Measurements from ENCODE around the gene RPS3. TPM values are rescaled to one million over a fixed set of nuclear protein-coding genes. Genes with fewer than 3 reads are reported as not detected.
A peak's percentile ranks its signal among the peaks of the same experiment; 100 is the strongest.

The RPS3 gene
- total and polyA plus RNA-seq, 2 donors: 3,302 to 4,078 TPM

DNA sequence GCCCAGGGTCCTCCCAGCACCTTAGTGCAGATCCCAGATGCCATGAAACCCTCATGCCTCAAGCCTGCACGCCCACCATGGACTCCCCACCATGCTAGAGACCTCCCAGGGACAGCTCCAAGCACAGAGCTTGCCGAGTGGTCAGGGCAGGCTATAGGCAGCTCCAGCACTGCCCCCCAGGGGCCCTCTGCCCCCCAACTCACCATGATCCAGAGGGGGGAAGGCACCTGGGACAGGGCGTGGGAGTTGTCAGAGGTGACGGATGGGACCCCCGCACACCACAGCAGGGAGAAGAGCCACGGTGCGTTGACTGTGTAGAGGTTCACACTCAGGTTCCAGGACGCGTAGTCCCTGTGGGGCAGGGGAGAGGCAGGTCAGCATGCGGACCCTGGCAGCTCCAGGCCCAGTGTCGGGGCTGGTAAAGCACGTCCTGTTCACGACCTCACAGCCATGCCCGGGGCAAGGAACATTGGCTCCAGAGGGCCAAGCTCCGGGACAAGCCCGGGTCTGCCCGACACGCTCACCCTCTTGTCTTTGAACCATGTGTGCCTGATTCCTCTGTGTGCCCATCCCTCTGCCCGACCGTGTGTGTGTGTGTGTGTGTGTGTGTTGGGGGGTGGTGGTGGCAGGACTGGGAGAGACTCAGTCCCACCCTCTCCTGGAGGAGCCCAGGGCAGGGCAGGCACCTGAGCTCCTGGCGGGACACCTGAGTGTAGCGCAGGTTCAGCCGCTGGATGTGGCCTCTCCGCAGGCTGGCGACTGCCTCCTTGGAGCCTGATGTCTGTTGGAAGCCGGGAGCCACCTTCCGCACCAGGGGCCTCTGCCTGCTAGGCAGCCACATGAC, 41.9 kb downstream of the RPS3 start:
- Histone ChIP-seq H3K9me3 (ENCODE audit: control insufficient read depth in 2 of 2, insufficient read depth in 1 of 2, low read length in 1 of 2) (no peaks in the 10 kb centered on the region), H3K27ac (ENCODE audit: low read depth in 1 of 2, low read length in 1 of 2) (no peak overlapping the region), H3K27me3 (ENCODE audit: control insufficient read depth in 2 of 2, insufficient read depth in 1 of 2, low read length in 1 of 2) (no peaks in the 10 kb centered on the region), H3K4me3 (ENCODE audit: low read length in 2 of 2) (no peak overlapping the region), H3K4me1 (ENCODE audit: control insufficient read depth in 2 of 2, insufficient read depth in 2 of 2, low read length in 2 of 2) (no peaks in the 10 kb centered on the region), H3K36me3 (ENCODE audit: control insufficient read depth in 2 of 2, insufficient read depth in 2 of 2, low read length in 1 of 2) (no peaks in the 10 kb centered on the region)
- no peak for DNase-seq (ENCODE audit: low read depth in 6 of 9, low spot score in 9 of 9)
- WGBS: 94% methylated on average over 27 of the region's 27 CpGs

DNA sequence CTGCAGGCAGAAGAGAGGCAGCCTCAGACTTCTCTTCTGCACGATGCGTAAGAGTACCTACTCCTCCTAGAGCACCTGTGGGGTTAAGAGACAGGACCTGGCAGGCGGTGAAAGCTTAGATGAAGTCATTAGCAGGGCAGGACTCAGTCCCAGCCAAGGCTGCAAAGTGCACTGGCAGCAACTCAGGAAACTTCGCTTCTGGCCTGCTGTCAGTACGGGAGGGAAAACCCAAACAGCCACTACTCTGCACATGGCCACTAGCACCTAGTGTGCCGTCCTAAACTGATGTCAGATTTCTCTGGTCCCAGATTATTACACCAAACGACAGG, 42.5 kb downstream of the RPS3 start:
- no peaks in the 10 kb centered on the region for H3K4me1 ChIP-seq (ENCODE audit: control insufficient read depth in 2 of 2, insufficient read depth in 2 of 2, low read length in 2 of 2)
- H3K4me3 ChIP-seq (ENCODE audit: low read length in 2 of 2): no peak overlapping the region
- H3K9me3 ChIP-seq (ENCODE audit: control insufficient read depth in 2 of 2, insufficient read depth in 1 of 2, low read length in 1 of 2): no peaks in the 10 kb centered on the region
- no peaks in the 10 kb centered on the region for H3K27me3 ChIP-seq (ENCODE audit: control insufficient read depth in 2 of 2, insufficient read depth in 1 of 2, low read length in 1 of 2)
- no peak for DNase-seq (ENCODE audit: low read depth in 6 of 9, low spot score in 9 of 9)
- H3K27ac ChIP-seq (ENCODE audit: low read depth in 1 of 2, low read length in 1 of 2): no peak overlapping the region
- no peaks in the 10 kb centered on the region for H3K36me3 ChIP-seq (ENCODE audit: control insufficient read depth in 2 of 2, insufficient read depth in 2 of 2, low read length in 1 of 2)
- 93% methylated on average over 7 of the region's 7 CpGs for WGBS

DNA sequence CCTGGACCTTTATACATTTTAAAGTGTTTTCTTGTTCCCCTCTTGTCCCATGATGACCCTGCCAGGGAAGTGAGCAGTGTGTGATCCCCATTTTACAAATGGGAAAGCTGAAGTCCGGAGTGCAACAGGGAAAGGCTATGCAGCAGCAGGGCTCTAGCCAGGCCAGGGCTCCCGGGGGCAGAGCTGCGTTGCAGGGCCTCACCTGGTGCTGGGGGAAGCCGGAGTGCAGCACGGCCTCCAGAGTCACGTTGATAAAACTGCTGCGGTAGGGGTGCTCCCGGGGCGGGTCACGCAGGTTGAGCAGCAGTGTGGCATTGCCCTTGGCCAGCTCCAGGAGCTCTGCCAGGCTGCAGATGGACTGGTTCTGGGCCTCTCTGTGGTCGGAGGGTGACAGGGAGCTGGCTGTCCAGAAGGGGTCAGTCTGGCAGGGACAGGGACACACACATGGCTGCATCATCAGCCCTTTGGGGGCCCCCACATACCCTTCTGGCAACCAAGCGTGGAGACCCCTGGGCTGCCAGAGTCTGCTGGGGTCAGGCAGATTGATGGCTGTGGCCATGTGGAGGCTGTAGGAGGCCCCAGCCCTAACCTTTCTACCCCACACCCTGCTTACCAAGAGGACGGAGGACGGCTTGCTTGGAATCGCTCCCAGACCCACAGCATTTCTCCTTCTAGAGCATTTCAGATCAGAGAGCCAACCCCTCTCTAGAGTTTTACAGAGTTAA, 43.0 kb downstream of the RPS3 start:
- WGBS: 96% methylated on average over 15 of the region's 15 CpGs
- no peaks in the 10 kb centered on the region for H3K9me3 ChIP-seq (ENCODE audit: control insufficient read depth in 2 of 2, insufficient read depth in 1 of 2, low read length in 1 of 2)
- H3K27ac ChIP-seq (ENCODE audit: low read depth in 1 of 2, low read length in 1 of 2): no peak overlapping the region
- no peaks in the 10 kb centered on the region for H3K36me3 ChIP-seq (ENCODE audit: control insufficient read depth in 2 of 2, insufficient read depth in 2 of 2, low read length in 1 of 2)
- no peak overlapping the region for H3K4me3 ChIP-seq (ENCODE audit: low read length in 2 of 2)
- no peaks in the 10 kb centered on the region for H3K27me3 ChIP-seq (ENCODE audit: control insufficient read depth in 2 of 2, insufficient read depth in 1 of 2, low read length in 1 of 2)
- DNase-seq (ENCODE audit: low read depth in 6 of 9, low spot score in 9 of 9): no peak
- H3K4me1 ChIP-seq (ENCODE audit: control insufficient read depth in 2 of 2, insufficient read depth in 2 of 2, low read length in 2 of 2): no peaks in the 10 kb centered on the region

DNA sequence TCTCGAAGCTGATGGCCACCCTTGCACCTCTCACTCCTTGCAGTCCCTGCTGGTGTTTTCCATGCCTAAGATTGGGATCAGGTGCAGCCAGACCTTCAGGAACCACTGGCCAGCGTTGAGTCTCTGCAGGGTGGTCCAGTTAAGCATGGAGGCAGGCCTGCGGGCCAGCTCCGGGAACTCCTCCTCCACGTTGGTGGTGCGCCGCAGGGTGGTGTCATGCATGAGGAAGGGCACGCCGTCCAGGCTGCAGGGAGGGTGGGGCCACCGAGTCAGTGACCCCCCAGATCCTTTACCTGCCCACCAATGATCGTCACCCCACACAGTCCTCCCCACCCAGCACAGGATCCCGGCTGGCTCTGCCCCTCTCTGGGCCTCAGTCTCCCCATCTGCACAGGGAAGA, 43.7 kb downstream of the RPS3 start:
- H3K4me1 ChIP-seq (ENCODE audit: control insufficient read depth in 2 of 2, insufficient read depth in 2 of 2, low read length in 2 of 2): no peaks in the 10 kb centered on the region
- no peak overlapping the region for H3K4me3 ChIP-seq (ENCODE audit: low read length in 2 of 2)
- H3K27me3 ChIP-seq (ENCODE audit: control insufficient read depth in 2 of 2, insufficient read depth in 1 of 2, low read length in 1 of 2): no peaks in the 10 kb centered on the region
- no peak for DNase-seq (ENCODE audit: low read depth in 6 of 9, low spot score in 9 of 9)
- H3K27ac ChIP-seq (ENCODE audit: low read depth in 1 of 2, low read length in 1 of 2): no peak overlapping the region
- H3K9me3 ChIP-seq (ENCODE audit: control insufficient read depth in 2 of 2, insufficient read depth in 1 of 2, low read length in 1 of 2): no peaks in the 10 kb centered on the region
- no peaks in the 10 kb centered on the region for H3K36me3 ChIP-seq (ENCODE audit: control insufficient read depth in 2 of 2, insufficient read depth in 2 of 2, low read length in 1 of 2)
- WGBS: 94% methylated on average over 12 of the region's 12 CpGs

DNA sequence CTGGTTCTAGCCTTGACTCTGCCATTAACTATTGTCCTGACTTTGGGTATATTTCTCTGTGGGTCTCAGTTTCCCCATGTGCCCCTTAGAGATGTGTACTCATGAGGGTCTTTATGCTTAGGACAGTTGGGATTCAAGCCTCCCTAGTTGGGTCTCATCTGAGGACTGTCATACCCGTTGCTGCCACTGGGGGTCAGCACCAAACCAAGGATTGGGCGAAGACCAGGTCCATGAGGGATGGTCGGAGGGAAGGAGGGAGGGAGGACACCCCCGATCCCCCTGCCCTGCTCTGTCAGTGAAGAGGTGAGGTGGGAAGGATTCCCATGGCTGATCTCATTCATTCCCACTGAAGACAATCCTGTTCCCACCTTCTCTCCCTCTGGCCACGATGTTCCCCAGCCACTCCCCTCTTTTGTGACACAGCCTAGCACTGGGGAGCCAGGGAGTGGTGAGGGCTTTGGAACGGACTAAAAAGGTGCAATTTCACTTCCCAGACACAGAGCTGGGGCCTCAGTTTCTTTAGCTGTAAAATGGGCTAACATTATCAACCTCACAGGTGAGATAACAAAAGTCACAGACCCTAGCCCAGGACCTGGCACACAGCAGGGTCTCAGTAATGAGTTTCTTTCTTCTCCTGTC, 46.1 kb downstream of the RPS3 start:
- Histone ChIP-seq H3K4me1 (ENCODE audit: control insufficient read depth in 2 of 2, insufficient read depth in 2 of 2, low read length in 2 of 2) (no peaks in the 10 kb centered on the region), H3K27me3 (ENCODE audit: control insufficient read depth in 2 of 2, insufficient read depth in 1 of 2, low read length in 1 of 2) (no peaks in the 10 kb centered on the region), H3K9me3 (ENCODE audit: control insufficient read depth in 2 of 2, insufficient read depth in 1 of 2, low read length in 1 of 2) (no peaks in the 10 kb centered on the region), H3K27ac (ENCODE audit: low read depth in 1 of 2, low read length in 1 of 2) (no peak overlapping the region), H3K36me3 (ENCODE audit: control insufficient read depth in 2 of 2, insufficient read depth in 2 of 2, low read length in 1 of 2) (no peaks in the 10 kb centered on the region), H3K4me3 (ENCODE audit: low read length in 2 of 2) (no peak overlapping the region)
- DNase-seq (ENCODE audit: low read depth in 6 of 9, low spot score in 9 of 9): peak in 6 of 9 donors; percentile 36 to 74 (median 60)
- WGBS: 28% methylated on average over 6 of the region's 6 CpGs

DNA sequence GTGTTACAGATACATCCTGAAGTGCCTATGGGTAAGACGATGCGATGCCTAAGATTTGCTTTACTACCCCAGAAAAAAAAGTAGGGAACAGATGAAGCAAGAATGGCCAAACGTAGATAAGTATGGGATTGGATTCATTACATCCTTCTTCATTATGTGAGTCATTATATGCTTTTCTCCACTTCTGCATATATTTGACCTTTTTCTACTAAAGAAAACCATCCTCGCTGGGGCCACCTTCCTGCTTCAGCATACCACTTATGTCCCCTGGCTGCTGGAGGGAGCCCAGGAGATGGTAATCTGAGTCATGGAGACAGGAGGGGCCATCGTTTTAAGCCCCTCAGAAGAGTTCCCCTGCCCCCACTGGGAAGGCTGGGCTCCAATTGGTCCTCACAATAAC, 48.1 kb downstream of the RPS3 start:
- H3K4me1 ChIP-seq (ENCODE audit: control insufficient read depth in 2 of 2, insufficient read depth in 2 of 2, low read length in 2 of 2): no peaks in the 10 kb centered on the region
- H3K4me3 ChIP-seq (ENCODE audit: low read length in 2 of 2): no peak overlapping the region
- 87% methylated on average over 5 of the region's 5 CpGs for WGBS
- no peak for DNase-seq (ENCODE audit: low read depth in 6 of 9, low spot score in 9 of 9)
- no peaks in the 10 kb centered on the region for H3K27me3 ChIP-seq (ENCODE audit: control insufficient read depth in 2 of 2, insufficient read depth in 1 of 2, low read length in 1 of 2)
- peaks cover 0 to 4% of the 10 kb centered on the region in 2 donors for H3K9me3 ChIP-seq (ENCODE audit: control insufficient read depth in 2 of 2, insufficient read depth in 1 of 2, low read length in 1 of 2)
- no peak overlapping the region for H3K27ac ChIP-seq (ENCODE audit: low read depth in 1 of 2, low read length in 1 of 2)
- no peaks in the 10 kb centered on the region for H3K36me3 ChIP-seq (ENCODE audit: control insufficient read depth in 2 of 2, insufficient read depth in 2 of 2, low read length in 1 of 2)

DNA sequence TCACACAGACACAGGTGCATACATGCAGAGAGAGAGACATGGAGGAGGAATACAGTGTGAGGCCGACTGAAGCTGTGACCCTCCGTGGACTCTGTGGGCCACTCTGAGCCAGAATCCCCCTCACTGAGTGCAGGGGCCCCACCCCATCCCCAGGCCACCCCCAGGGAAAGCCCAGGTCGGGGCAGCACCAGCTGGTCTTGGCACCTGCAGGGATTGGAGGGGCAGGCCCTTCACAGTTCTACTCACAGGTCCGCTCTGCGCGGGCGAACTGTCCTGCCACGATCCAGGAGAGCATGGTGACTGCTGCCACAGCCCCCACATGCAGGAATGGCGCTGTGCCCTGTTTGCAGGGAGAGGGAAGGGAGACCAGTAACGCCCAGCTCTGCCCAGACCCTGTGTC, 50.0 kb downstream of the RPS3 start:
- DNase-seq (ENCODE audit: low read depth in 6 of 9, low spot score in 9 of 9): no peak
- no peak overlapping the region for H3K27ac ChIP-seq (ENCODE audit: low read depth in 1 of 2, low read length in 1 of 2)
- no peaks in the 10 kb centered on the region for H3K27me3 ChIP-seq (ENCODE audit: control insufficient read depth in 2 of 2, insufficient read depth in 1 of 2, low read length in 1 of 2)
- 96% methylated on average over 10 of the region's 10 CpGs for WGBS
- H3K9me3 ChIP-seq (ENCODE audit: control insufficient read depth in 2 of 2, insufficient read depth in 1 of 2, low read length in 1 of 2): peaks cover 0 to 4% of the 10 kb centered on the region in 2 donors
- H3K36me3 ChIP-seq (ENCODE audit: control insufficient read depth in 2 of 2, insufficient read depth in 2 of 2, low read length in 1 of 2): no peaks in the 10 kb centered on the region
- H3K4me3 ChIP-seq (ENCODE audit: low read length in 2 of 2): no peak overlapping the region
- no peaks in the 10 kb centered on the region for H3K4me1 ChIP-seq (ENCODE audit: control insufficient read depth in 2 of 2, insufficient read depth in 2 of 2, low read length in 2 of 2)

DNA sequence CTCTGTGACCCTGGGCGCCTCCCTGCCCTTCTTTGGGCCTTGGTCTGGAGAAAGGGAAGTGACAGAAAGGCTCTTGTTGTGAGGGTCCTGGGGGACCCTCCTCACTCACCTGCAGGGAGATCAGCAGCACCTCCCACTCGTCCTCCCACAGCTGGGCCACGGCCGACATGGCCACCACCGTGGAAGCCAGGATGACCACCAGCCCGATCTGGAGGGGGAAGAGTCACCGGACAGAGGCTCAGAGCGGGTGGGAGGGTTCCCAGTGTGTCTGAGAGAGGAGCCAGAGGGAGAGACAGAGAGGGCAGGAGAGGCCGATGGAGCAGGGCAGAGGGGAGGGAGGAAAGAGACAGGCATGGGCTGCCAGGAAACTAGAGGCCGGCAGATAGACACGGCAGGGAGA, 50.5 kb downstream of the RPS3 start:
- H3K27ac ChIP-seq (ENCODE audit: low read depth in 1 of 2, low read length in 1 of 2): no peak overlapping the region
- H3K27me3 ChIP-seq (ENCODE audit: control insufficient read depth in 2 of 2, insufficient read depth in 1 of 2, low read length in 1 of 2): no peaks in the 10 kb centered on the region
- peaks cover 0 to 4% of the 10 kb centered on the region in 2 donors for H3K9me3 ChIP-seq (ENCODE audit: control insufficient read depth in 2 of 2, insufficient read depth in 1 of 2, low read length in 1 of 2)
- 96% methylated on average over 11 of the region's 11 CpGs for WGBS
- DNase-seq (ENCODE audit: low read depth in 6 of 9, low spot score in 9 of 9): no peak
- no peaks in the 10 kb centered on the region for H3K36me3 ChIP-seq (ENCODE audit: control insufficient read depth in 2 of 2, insufficient read depth in 2 of 2, low read length in 1 of 2)
- H3K4me1 ChIP-seq (ENCODE audit: control insufficient read depth in 2 of 2, insufficient read depth in 2 of 2, low read length in 2 of 2): no peaks in the 10 kb centered on the region
- H3K4me3 ChIP-seq (ENCODE audit: low read length in 2 of 2): no peak overlapping the region

DNA sequence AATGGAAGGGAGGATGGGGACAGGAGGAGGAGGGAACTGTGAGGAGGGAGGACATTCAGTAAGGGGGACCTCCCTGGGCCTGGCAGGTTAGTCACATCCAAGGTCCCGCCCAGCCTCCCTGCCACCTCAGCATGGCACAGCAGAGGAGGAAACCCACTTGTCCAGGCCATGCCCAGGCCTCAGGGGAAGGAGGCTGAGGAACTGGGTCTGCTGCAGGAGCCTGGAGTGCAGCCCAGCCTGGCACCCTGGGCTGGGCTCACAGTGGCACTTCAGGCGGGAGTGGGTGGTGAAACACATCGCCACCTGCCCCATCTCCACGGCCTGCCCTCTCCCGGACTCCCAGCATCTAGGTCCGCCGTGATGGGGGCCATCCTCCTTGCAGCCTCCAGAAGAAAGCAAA, 50.9 kb downstream of the RPS3 start:
- no peaks in the 10 kb centered on the region for H3K36me3 ChIP-seq (ENCODE audit: control insufficient read depth in 2 of 2, insufficient read depth in 2 of 2, low read length in 1 of 2)
- H3K4me1 ChIP-seq (ENCODE audit: control insufficient read depth in 2 of 2, insufficient read depth in 2 of 2, low read length in 2 of 2): no peaks in the 10 kb centered on the region
- DNase-seq (ENCODE audit: low read depth in 6 of 9, low spot score in 9 of 9): no peak
- H3K27me3 ChIP-seq (ENCODE audit: control insufficient read depth in 2 of 2, insufficient read depth in 1 of 2, low read length in 1 of 2): no peaks in the 10 kb centered on the region
- peaks cover 0 to 4% of the 10 kb centered on the region in 2 donors for H3K9me3 ChIP-seq (ENCODE audit: control insufficient read depth in 2 of 2, insufficient read depth in 1 of 2, low read length in 1 of 2)
- no peak overlapping the region for H3K27ac ChIP-seq (ENCODE audit: low read depth in 1 of 2, low read length in 1 of 2)
- no peak overlapping the region for H3K4me3 ChIP-seq (ENCODE audit: low read length in 2 of 2)
- WGBS: 96% methylated on average over 7 of the region's 7 CpGs
